HepG2 (cell line): ENCODE results near the gene DDIT4. TPM values are rescaled to one million over a fixed set of nuclear protein-coding genes. Genes with fewer than 3 reads are reported as not detected.

Experiments
- ATF1 ChIP-seq: IDR thresholded peaks from 2 replicates; pipeline ENCODE4 v1.6.1; 2016; ENCODE audit warnings: mild to moderate bottlenecking, control low read depth
- DMAP1 ChIP-seq: IDR thresholded peaks from 2 replicates; pipeline ENCODE4 v1.6.1; 2016
- FOXO1 ChIP-seq: sonication (generic); formaldehyde crosslinking; IDR thresholded peaks from 2 replicates; pipeline ENCODE4 v1.4.0; 2020; ENCODE audit warnings: missing genetic modification reagents
- HDAC6 ChIP-seq: fragments of 200-600 bp; sonication (generic); IDR thresholded peaks from 2 replicates; pipeline ENCODE4 v1.7.0; 2017; ENCODE audit warnings: mild to moderate bottlenecking, antibody characterized with exemption, low read length, low read depth
- PAX8 ChIP-seq: sonication (generic); formaldehyde crosslinking; IDR thresholded peaks from 2 replicates; pipeline ENCODE4 v1.8.0; 2022; ENCODE audit warnings: mild to moderate bottlenecking, missing genetic modification reagents, borderline replicate concordance
- SRSF1 ChIP-seq: fragments of 200-400 bp; formaldehyde crosslinking; optimal IDR thresholded peaks from 2 replicates; pipeline ENCODE3; 2017; ENCODE audit warnings: mild to moderate bottlenecking, low read depth, low read length, moderate library complexity
- ZNF264 ChIP-seq: sonication (generic); formaldehyde crosslinking; IDR thresholded peaks from 2 replicates; pipeline ENCODE4 v1.4.0; 2020; ENCODE audit warnings: missing genetic modification reagents
- ZNF431 ChIP-seq: sonication (generic); formaldehyde crosslinking; IDR thresholded peaks from 2 replicates; pipeline ENCODE4 v1.9.0; 2022; ENCODE audit warnings: missing genetic modification reagents, low read depth, mild to moderate bottlenecking, borderline replicate concordance
- ZNF83 ChIP-seq: sonication (generic); formaldehyde crosslinking; IDR thresholded peaks from 2 replicates; pipeline ENCODE4 v1.4.0; 2020; ENCODE audit warnings: missing genetic modification reagents, mild to moderate bottlenecking, borderline replicate concordance
- ZSCAN9 ChIP-seq: IDR thresholded peaks from 2 replicates; pipeline ENCODE4 v1.6.1; 2016; ENCODE audit warnings: borderline replicate concordance
- polyA plus RNA-seq, 8 experiments: library from polyadenylated mRNA; depleted of rRNA in 3 of 8; stranded (reverse) in 7 of 8; unstranded in 1 of 8; fragments of >200 nt; fragmentation: Illumina TruSeq in 4 of 8; extraction: Trizol in 4 of 8; gene quantifications; 2 replicates each; pipeline versions ENCODE4 v1.2.1 to v1.2.3, GENCODE V29; 2011 to 2016; ENCODE audit warnings: low read depth in 4 of 8, missing spikeins in 1 of 8, mixed read lengths in 1 of 8; ENCODE audit not compliant: insufficient read depth in 1 of 8
- total RNA-seq, 5 experiments: library from RNA; depleted of rRNA; stranded (reverse); fragments of >200 nt; fragmentation: Illumina TruSeq; extraction: Trizol; gene quantifications; 2 replicates each; pipeline ENCODE4 v1.2.3, GENCODE V29; 2016; ENCODE audit warnings: low read depth in 1 of 5
- TF ChIP-seq, protein P1 (sequence below): sonication (generic); formaldehyde crosslinking; IDR thresholded peaks from 2 replicates; pipeline ENCODE4 v1.4.0; 2020; ENCODE audit warnings: missing genetic modification reagents, borderline replicate concordance
- TF ChIP-seq, protein P2 (sequence below): IDR thresholded peaks from 2 replicates; pipeline ENCODE4 v1.4.0; 2020; ENCODE audit warnings: mild to moderate bottlenecking, missing genetic modification reagents
- TF ChIP-seq, protein P3 (sequence below): sonication (generic); formaldehyde crosslinking; IDR thresholded peaks from 2 replicates; pipeline ENCODE4 v1.9.0; 2021; ENCODE audit warnings: missing genetic modification reagents, borderline replicate concordance
- TF ChIP-seq, protein P4 (sequence below): sonication (generic); formaldehyde crosslinking; IDR thresholded peaks from 2 replicates; pipeline ENCODE4 v1.4.0; 2020; ENCODE audit warnings: missing genetic modification reagents, borderline replicate concordance
- TF ChIP-seq, protein P5 (sequence below): sonication (generic); formaldehyde crosslinking; IDR thresholded peaks from 2 replicates; pipeline ENCODE4 v1.4.0; 2020; ENCODE audit warnings: mild to moderate bottlenecking, missing genetic modification reagents

DDIT4 gene
- total and polyA plus RNA-seq, 2 of the 13 experiments (the other 11 are each of a cell fraction or from before 2014, with no cell fraction given) = 35.6 to 40.7 TPM

DNA sequence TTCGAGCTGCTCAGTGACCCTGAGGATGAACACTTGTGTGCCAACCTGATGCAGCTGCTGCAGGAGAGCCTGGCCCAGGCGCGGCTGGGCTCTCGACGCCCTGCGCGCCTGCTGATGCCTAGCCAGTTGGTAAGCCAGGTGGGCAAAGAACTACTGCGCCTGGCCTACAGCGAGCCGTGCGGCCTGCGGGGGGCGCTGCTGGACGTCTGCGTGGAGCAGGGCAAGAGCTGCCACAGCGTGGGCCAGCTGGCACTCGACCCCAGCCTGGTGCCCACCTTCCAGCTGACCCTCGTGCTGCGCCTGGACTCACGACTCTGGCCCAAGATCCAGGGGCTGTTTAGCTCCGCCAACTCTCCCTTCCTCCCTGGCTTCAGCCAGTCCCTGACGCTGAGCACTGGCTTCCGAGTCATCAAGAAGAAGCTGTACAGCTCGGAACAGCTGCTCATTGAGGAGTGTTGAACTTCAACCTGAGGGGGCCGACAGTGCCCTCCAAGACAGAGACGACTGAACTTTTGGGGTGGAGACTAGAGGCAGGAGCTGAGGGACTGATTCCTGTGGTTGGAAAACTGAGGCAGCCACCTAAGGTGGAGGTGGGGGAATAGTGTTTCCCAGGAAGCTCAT is 1.1 kb downstream of the DDIT4 start (continued):
- TF ChIP-seq, protein P1, sequence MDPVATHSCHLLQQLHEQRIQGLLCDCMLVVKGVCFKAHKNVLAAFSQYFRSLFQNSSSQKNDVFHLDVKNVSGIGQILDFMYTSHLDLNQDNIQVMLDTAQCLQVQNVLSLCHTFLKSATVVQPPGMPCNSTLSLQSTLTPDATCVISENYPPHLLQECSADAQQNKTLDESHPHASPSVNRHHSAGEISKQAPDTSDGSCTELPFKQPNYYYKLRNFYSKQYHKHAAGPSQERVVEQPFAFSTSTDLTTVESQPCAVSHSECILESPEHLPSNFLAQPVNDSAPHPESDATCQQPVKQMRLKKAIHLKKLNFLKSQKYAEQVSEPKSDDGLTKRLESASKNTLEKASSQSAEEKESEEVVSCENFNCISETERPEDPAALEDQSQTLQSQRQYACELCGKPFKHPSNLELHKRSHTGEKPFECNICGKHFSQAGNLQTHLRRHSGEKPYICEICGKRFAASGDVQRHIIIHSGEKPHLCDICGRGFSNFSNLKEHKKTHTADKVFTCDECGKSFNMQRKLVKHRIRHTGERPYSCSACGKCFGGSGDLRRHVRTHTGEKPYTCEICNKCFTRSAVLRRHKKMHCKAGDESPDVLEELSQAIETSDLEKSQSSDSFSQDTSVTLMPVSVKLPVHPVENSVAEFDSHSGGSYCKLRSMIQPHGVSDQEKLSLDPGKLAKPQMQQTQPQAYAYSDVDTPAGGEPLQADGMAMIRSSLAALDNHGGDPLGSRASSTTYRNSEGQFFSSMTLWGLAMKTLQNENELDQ = no peak
- TF ChIP-seq, protein P2, sequence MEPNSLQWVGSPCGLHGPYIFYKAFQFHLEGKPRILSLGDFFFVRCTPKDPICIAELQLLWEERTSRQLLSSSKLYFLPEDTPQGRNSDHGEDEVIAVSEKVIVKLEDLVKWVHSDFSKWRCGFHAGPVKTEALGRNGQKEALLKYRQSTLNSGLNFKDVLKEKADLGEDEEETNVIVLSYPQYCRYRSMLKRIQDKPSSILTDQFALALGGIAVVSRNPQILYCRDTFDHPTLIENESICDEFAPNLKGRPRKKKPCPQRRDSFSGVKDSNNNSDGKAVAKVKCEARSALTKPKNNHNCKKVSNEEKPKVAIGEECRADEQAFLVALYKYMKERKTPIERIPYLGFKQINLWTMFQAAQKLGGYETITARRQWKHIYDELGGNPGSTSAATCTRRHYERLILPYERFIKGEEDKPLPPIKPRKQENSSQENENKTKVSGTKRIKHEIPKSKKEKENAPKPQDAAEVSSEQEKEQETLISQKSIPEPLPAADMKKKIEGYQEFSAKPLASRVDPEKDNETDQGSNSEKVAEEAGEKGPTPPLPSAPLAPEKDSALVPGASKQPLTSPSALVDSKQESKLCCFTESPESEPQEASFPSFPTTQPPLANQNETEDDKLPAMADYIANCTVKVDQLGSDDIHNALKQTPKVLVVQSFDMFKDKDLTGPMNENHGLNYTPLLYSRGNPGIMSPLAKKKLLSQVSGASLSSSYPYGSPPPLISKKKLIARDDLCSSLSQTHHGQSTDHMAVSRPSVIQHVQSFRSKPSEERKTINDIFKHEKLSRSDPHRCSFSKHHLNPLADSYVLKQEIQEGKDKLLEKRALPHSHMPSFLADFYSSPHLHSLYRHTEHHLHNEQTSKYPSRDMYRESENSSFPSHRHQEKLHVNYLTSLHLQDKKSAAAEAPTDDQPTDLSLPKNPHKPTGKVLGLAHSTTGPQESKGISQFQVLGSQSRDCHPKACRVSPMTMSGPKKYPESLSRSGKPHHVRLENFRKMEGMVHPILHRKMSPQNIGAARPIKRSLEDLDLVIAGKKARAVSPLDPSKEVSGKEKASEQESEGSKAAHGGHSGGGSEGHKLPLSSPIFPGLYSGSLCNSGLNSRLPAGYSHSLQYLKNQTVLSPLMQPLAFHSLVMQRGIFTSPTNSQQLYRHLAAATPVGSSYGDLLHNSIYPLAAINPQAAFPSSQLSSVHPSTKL (CRISPR knock-in tag) = peak; percentile 33; the same call in 1 of the 2 replicates
- TF ChIP-seq ZNF431 (CRISPR knock-in tag) = peak; percentile 63; the same call in 1 of the 2 replicates
- TF ChIP-seq PAX8 (CRISPR knock-in tag) = no peak
- TF ChIP-seq ZNF264 (CRISPR knock-in tag) = no peak
- no peak for TF ChIP-seq HDAC6
- TF ChIP-seq ZNF83 (CRISPR knock-in tag) = no peak
- TF ChIP-seq FOXO1 (CRISPR knock-in tag) = peak; percentile 32; the same call in 1 of the 2 replicates
- no peak for TF ChIP-seq DMAP1 (CRISPR knock-in tag)
- TF ChIP-seq SRSF1 = peak; percentile 13
- TF ChIP-seq, protein P3, sequence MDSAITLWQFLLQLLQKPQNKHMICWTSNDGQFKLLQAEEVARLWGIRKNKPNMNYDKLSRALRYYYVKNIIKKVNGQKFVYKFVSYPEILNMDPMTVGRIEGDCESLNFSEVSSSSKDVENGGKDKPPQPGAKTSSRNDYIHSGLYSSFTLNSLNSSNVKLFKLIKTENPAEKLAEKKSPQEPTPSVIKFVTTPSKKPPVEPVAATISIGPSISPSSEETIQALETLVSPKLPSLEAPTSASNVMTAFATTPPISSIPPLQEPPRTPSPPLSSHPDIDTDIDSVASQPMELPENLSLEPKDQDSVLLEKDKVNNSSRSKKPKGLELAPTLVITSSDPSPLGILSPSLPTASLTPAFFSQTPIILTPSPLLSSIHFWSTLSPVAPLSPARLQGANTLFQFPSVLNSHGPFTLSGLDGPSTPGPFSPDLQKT (CRISPR knock-in tag) = no peak
- TF ChIP-seq ZSCAN9 (CRISPR knock-in tag) = no peak
- no peak for TF ChIP-seq ATF1 (CRISPR knock-in tag)
- TF ChIP-seq, protein P4, sequence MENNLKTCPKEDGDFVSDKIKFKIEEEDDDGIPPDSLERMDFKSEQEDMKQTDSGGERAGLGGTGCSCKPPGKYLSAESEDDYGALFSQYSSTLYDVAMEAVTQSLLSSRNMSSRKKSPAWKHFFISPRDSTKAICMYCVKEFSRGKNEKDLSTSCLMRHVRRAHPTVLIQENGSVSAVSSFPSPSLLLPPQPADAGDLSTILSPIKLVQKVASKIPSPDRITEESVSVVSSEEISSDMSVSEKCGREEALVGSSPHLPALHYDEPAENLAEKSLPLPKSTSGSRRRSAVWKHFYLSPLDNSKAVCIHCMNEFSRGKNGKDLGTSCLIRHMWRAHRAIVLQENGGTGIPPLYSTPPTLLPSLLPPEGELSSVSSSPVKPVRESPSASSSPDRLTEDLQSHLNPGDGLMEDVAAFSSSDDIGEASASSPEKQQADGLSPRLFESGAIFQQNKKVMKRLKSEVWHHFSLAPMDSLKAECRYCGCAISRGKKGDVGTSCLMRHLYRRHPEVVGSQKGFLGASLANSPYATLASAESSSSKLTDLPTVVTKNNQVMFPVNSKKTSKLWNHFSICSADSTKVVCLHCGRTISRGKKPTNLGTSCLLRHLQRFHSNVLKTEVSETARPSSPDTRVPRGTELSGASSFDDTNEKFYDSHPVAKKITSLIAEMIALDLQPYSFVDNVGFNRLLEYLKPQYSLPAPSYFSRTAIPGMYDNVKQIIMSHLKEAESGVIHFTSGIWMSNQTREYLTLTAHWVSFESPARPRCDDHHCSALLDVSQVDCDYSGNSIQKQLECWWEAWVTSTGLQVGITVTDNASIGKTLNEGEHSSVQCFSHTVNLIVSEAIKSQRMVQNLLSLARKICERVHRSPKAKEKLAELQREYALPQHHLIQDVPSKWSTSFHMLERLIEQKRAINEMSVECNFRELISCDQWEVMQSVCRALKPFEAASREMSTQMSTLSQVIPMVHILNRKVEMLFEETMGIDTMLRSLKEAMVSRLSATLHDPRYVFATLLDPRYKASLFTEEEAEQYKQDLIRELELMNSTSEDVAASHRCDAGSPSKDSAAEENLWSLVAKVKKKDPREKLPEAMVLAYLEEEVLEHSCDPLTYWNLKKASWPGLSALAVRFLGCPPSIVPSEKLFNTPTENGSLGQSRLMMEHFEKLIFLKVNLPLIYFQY (CRISPR knock-in tag) = no peak
- TF ChIP-seq, protein P5, sequence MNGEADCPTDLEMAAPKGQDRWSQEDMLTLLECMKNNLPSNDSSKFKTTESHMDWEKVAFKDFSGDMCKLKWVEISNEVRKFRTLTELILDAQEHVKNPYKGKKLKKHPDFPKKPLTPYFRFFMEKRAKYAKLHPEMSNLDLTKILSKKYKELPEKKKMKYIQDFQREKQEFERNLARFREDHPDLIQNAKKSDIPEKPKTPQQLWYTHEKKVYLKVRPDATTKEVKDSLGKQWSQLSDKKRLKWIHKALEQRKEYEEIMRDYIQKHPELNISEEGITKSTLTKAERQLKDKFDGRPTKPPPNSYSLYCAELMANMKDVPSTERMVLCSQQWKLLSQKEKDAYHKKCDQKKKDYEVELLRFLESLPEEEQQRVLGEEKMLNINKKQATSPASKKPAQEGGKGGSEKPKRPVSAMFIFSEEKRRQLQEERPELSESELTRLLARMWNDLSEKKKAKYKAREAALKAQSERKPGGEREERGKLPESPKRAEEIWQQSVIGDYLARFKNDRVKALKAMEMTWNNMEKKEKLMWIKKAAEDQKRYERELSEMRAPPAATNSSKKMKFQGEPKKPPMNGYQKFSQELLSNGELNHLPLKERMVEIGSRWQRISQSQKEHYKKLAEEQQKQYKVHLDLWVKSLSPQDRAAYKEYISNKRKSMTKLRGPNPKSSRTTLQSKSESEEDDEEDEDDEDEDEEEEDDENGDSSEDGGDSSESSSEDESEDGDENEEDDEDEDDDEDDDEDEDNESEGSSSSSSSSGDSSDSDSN (CRISPR knock-in tag) = 0 out of 2 replicates have a peak, but pooled peaks have one; percentile 9
